Spleen (tissue), 11 donors: Measurements from ENCODE around the gene SMAD3. TPM values are rescaled to one million over a fixed set of nuclear protein-coding genes. Genes with fewer than 3 reads are reported as not detected.
A peak's percentile ranks its signal among the peaks of the same experiment; 100 is the strongest.

ENCODE experiments used
- DNase-seq: peaks from one replicate; pipeline ENCODE4 v3.0.0-alpha.2; 2020
- H3K27ac ChIP-seq, 8 donors: fragments of 200-600 bp; sonication (generic) in 7 of 8; 1 replicate in 4 of 8; 2 replicates in 4 of 8; pipeline versions ENCODE4 v1.5.0 to v1.8.0; 2016 to 2021; ENCODE audit warnings: inconsistent platforms in 4 of 8, mild to moderate bottlenecking in 4 of 8, moderate library complexity in 1 of 8
- H3K27me3 ChIP-seq, 7 donors: fragments of 200-600 bp; sonication (generic) in 6 of 7; replicated peaks in 1 of 7; 1 replicate in 4 of 7; 2 replicates in 3 of 7; pipeline versions ENCODE4 v1.5.0 to v1.8.0; 2016 to 2021; ENCODE audit warnings: inconsistent platforms in 3 of 7, mild to moderate bottlenecking in 1 of 7
- H3K36me3 ChIP-seq, 6 donors: fragments of 200-600 bp; sonication (generic) in 5 of 6; 1 replicate in 4 of 6; 2 replicates in 2 of 6; pipeline versions ENCODE4 v1.5.0 to v1.8.0; 2016 to 2021; ENCODE audit warnings: inconsistent platforms in 2 of 6
- H3K4me1 ChIP-seq, 6 donors: fragments of 200-600 bp; sonication (generic) in 5 of 6; 1 replicate in 3 of 6; 2 replicates in 3 of 6; pipeline versions ENCODE4 v1.5.0 to v1.8.0; 2016 to 2021; ENCODE audit warnings: inconsistent platforms in 3 of 6
- H3K4me3 ChIP-seq, 8 donors: fragments of 200-600 bp; sonication (generic) in 7 of 8; 1 replicate in 4 of 8; 2 replicates in 4 of 8; pipeline versions ENCODE4 v1.5.0 to v1.8.0; 2016 to 2021; ENCODE audit warnings: inconsistent platforms in 4 of 8, mild to moderate bottlenecking in 4 of 8, moderate library complexity in 2 of 8
- H3K9me3 ChIP-seq, 8 donors: fragments of 200-600 bp; sonication (generic) in 7 of 8; 1 replicate in 4 of 8; 2 replicates in 4 of 8; pipeline versions ENCODE4 v1.5.0 to v1.8.0; 2016 to 2021; ENCODE audit warnings: inconsistent platforms in 4 of 8
- POLR2A ChIP-seq, 3 donors: fragments of 450-650 bp; IDR thresholded peaks; one replicate each; pipeline ENCODE4 v1.5.1; 2017; ENCODE audit warnings: antibody characterized with exemption in 3 of 3, mild to moderate bottlenecking in 1 of 3
- POLR2AphosphoS5 ChIP-seq, 3 donors: sonication (generic); formaldehyde crosslinking; IDR thresholded peaks; one replicate each; pipeline ENCODE4 v1.5.1; 2017; ENCODE audit warnings: antibody characterized with exemption in 3 of 3
- WGBS, 5 donors: extraction: QIAGEN DNeasy Blood & Tissue Kit in 3 of 5; methylation state at CpG; one replicate each; pipeline versions ENCODE4 v1.1.5 to v1.1.7; 2013 to 2018; 5-methylcytosine and 5-hydroxymethylcytosine counted together
- intact Hi-C: fragments of 100-400 bp; cut with DNase I; formaldehyde crosslinking; loops from one replicate; pipeline ENCODE4 v1.15.0; 2023; ENCODE audit warnings: low total_unique reads
- polyA plus RNA-seq, 3 donors: library from polyadenylated mRNA; stranded (reverse); fragments of 200-250 nt; gene quantifications; one replicate each; pipeline ENCODE4 v1.2.1, GENCODE V29; 2013
- total RNA-seq, 7 donors: library from RNA; depleted of rRNA in 3 of 7; stranded (reverse); fragments of >200 nt in 3 of 7; fragmentation: NEBNext Ultra II Directional in 4 of 7; extraction: Animal tissue kit (Norgen Biotek cat#: 25700) in 4 of 7; gene quantifications; one replicate each; pipeline versions ENCODE4 v1.1.0 to v1.2.1, GENCODE V29; 2016 to 2021
- TF ChIP-seq, protein P1 (sequence below), 11 experiments: fragments of 200-600 bp in 7 of 11; fragments of 450-650 bp in 4 of 11; sonication (generic) in 4 of 11; IDR thresholded peaks in 8 of 11; conservative IDR thresholded peaks in 3 of 11; 1 replicate in 7 of 11; 2 replicates in 4 of 11; pipeline versions ENCODE4 v1.4.0 to v1.8.0; 2016 to 2021; ENCODE audit warnings: antibody characterized with exemption in 11 of 11, inconsistent platforms in 4 of 11, mild to moderate bottlenecking in 1 of 11
- donor health status: healthy with polysubstance abuse.
- donor health status: DM: no; HTN: no; CAD: no; lungs with moderate emphysema.
- donor health status: DM: no; HTN: no; CAD: no.
- donor health status: Bipolar disorder and iron deficiency.
- donor health status: healthy.
- donor health status: DM: no; HTN: no; CAD: no.
- donor health status: DM: yes; HTN: yes; CAD: no.

SMAD3 gene
- total and polyA plus RNA-seq, 10 donors, result 8.3 to 78.4 (median 33.7) TPM

DNA sequence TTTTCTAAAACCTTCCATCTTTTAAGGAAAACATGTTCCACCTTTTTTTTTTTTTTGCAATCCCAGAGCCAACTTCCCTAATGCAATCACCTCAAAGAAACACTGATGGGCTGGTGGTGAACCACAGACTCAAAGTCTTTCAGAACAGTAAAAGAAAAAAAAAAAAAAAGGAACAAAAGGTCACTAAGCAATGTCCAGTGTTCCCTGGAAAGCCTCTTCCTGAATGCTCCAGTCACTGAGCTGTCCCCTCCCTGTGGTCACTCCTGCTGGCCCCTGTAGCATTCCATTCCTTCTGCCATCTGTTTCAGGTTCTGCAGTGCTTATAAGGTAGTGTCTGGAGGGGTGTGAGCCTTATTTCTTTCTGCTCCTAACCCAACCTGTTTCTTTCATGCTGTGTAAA, 135.7 kb downstream of the SMAD3 start:
- no peak overlapping the region for H3K4me3 ChIP-seq
- no peaks in the 10 kb centered on the region for H3K9me3 ChIP-seq
- intact Hi-C loops, result no loop called here
- H3K36me3 ChIP-seq, result peaks cover 0 to 58% (median 18%) of the 10 kb centered on the region in 6 donors
- peak overlapping the region in 1 of 8 donors; percentile 21 for H3K27ac ChIP-seq
- no peaks in the 10 kb centered on the region for H3K27me3 ChIP-seq
- peaks cover 0 to 46% (median 25%) of the 10 kb centered on the region in 6 donors for H3K4me1 ChIP-seq
- no peak for DNase-seq
- TF ChIP-seq POLR2A (IDR thresholded peaks at IDR 0.05) (no peak), POLR2AphosphoS5 (IDR thresholded peaks at IDR 0.05) (no peak)
- TF ChIP-seq, protein P1, sequence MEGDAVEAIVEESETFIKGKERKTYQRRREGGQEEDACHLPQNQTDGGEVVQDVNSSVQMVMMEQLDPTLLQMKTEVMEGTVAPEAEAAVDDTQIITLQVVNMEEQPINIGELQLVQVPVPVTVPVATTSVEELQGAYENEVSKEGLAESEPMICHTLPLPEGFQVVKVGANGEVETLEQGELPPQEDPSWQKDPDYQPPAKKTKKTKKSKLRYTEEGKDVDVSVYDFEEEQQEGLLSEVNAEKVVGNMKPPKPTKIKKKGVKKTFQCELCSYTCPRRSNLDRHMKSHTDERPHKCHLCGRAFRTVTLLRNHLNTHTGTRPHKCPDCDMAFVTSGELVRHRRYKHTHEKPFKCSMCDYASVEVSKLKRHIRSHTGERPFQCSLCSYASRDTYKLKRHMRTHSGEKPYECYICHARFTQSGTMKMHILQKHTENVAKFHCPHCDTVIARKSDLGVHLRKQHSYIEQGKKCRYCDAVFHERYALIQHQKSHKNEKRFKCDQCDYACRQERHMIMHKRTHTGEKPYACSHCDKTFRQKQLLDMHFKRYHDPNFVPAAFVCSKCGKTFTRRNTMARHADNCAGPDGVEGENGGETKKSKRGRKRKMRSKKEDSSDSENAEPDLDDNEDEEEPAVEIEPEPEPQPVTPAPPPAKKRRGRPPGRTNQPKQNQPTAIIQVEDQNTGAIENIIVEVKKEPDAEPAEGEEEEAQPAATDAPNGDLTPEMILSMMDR (IDR thresholded peaks at IDR 0.05 in 8 of 11, conservative IDR thresholded peaks at IDR 0.05 in 3 of 11), result no peak

DNA sequence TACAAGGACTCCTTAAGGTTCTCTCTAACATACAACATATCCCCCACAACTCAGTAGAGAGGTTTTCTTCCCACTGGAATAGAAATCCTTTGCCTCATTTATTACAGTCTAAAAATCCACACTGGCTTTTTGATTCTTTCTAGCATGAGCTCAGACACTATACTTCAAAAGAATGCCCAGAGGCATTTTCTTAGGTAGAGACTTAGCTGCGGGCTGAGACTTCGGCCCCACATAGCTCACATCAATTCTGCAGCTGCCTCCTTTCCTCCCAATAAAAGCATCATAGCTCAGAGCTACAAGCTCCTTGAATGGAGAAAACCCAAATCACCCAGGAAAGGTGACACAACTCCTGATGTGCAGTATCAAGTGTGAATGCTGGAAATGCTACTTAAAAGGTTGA, 136.7 kb downstream of the SMAD3 start:
- Histone ChIP-seq H3K4me1 (peaks cover 0 to 46% (median 25%) of the 10 kb centered on the region in 6 donors), H3K36me3 (peaks cover 0 to 68% (median 18%) of the 10 kb centered on the region in 6 donors), H3K4me3 (no peak overlapping the region), H3K27me3 (no peaks in the 10 kb centered on the region), H3K9me3 (no peaks in the 10 kb centered on the region), H3K27ac (no peak overlapping the region)
- no peak for DNase-seq
- TF ChIP-seq POLR2A (IDR thresholded peaks at IDR 0.05), result no peak
- TF ChIP-seq, protein P1 (IDR thresholded peaks at IDR 0.05 in 8 of 11, conservative IDR thresholded peaks at IDR 0.05 in 3 of 11), result no peak
- no peak for TF ChIP-seq POLR2AphosphoS5 (IDR thresholded peaks at IDR 0.05)
- WGBS, 5 donors, result 92 to 100% (median 98%) methylated on average over 2 of the region's 2 CpGs
- intact Hi-C loops, result no loop called here

DNA sequence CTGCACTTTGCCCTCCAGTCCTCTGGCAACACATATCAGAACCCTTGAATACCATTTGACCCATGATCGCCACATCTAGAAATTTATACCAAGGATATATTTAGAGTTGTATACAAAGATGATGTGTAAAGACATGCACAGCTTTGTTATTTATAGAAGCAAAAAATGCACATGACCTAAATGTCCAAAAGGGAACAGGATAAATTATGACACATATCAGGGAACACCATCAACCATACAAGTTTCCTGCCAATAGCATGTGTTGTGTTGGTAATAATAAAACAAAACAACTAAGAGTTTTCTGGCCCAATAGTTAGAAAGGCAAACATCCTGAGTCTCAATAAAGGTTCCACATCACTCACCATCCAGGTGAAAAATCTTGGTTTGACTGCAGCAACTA, 137.6 kb downstream of the SMAD3 start:
- no peak for TF ChIP-seq POLR2A (IDR thresholded peaks at IDR 0.05)
- TF ChIP-seq, protein P1 (IDR thresholded peaks at IDR 0.05 in 8 of 11, conservative IDR thresholded peaks at IDR 0.05 in 3 of 11), result no peak
- intact Hi-C loops, result no loop called here

DNA sequence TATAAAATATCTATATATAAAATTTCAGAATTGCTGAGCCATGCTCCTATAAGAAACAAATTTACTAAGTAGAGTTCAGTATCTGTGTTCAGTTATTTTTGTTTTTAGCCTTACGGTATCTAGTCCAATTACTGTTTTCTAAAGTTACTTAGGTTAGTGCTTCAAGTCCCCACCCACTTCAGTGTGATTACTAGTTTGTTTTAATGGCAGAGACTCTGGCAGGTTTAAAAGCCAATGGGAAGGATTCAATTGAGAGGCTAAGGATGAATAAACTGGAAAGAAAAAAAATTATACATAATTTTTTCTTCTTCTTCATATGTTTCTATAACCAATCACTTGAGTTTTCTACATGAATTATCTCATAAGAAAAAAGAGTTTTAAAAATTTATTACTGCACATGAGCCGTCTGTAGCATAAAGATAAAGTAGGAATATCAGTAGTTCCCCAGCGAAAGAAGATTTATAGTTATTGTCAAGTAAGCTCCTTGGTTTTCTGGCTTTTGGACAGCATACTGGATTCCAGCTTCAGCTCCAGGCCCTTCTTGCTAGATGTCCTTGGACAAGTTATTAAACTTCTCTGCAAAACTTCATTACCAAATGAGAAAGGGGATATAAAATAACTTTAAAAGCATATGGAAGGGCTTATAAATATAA, 142.3 kb downstream of the SMAD3 start:
- TF ChIP-seq, protein P1 (IDR thresholded peaks at IDR 0.05 in 8 of 11, conservative IDR thresholded peaks at IDR 0.05 in 3 of 11), result no peak
- TF ChIP-seq POLR2A (IDR thresholded peaks at IDR 0.05) (no peak), POLR2AphosphoS5 (IDR thresholded peaks at IDR 0.05) (no peak)
- no peaks in the 10 kb centered on the region for H3K9me3 ChIP-seq
- intact Hi-C loops, result no loop called here
- H3K4me3 ChIP-seq, result no peak overlapping the region
- no peak for DNase-seq
- no peaks in the 10 kb centered on the region for H3K27me3 ChIP-seq
- H3K4me1 ChIP-seq, result no peaks in the 10 kb centered on the region
- H3K36me3 ChIP-seq, result peaks cover 0 to 69% (median 16%) of the 10 kb centered on the region in 6 donors
- H3K27ac ChIP-seq, result no peak overlapping the region
- 92 to 97% (median 97%) methylated on average over 3 of the region's 3 CpGs for WGBS, 5 donors

More for the DNA sequence above, 137.6 kb downstream of the SMAD3 start:
- H3K4me3 ChIP-seq, result no peak overlapping the region
- peaks cover 0 to 77% (median 19%) of the 10 kb centered on the region in 6 donors for H3K36me3 ChIP-seq
- no peak overlapping the region for H3K27ac ChIP-seq
- no peaks in the 10 kb centered on the region for H3K27me3 ChIP-seq
- peaks cover 0 to 39% (median 23%) of the 10 kb centered on the region in 6 donors for H3K4me1 ChIP-seq
- DNase-seq, result no peak
- no peaks in the 10 kb centered on the region for H3K9me3 ChIP-seq
- 96 to 100% (median 97%) methylated on average over 1 of the region's 1 CpG for WGBS, 5 donors
